Keratinocyte (primary cell): ENCODE data around the gene INPP5B. TPM values are rescaled to one million over a fixed set of nuclear protein-coding genes. Genes with fewer than 3 reads are reported as not detected.

ENCODE experiments used
- DNase-seq: peaks from one replicate; pipeline ENCODE4 v3.0.0-alpha.2; 2011; ENCODE audit warnings: low read depth, missing footprints, low spot score
- FAIRE-seq: peaks from 2 replicates; lab custom pipeline; 2011; peaks lifted over from hg19 to GRCh38; lab: Jason Lieb, UNC
- H2AFZ ChIP-seq: 2 replicates; pipeline ENCODE4 v1.6.0; 2012; ENCODE audit warnings: low read length, control low read depth, inconsistent platforms; ENCODE audit not compliant: control insufficient read depth
- H3K27ac ChIP-seq: 2 replicates; pipeline ENCODE4 v1.5.1; 2011; ENCODE audit warnings: low read length; ENCODE audit not compliant: control insufficient read depth, insufficient read depth
- H3K27me3 ChIP-seq: 3 replicates; pipeline ENCODE4 v1.6.0; 2011; ENCODE audit warnings: low read length; ENCODE audit not compliant: control insufficient read depth, insufficient read depth; ENCODE audit errors: extremely low read depth
- H3K36me3 ChIP-seq, 2 experiments: 2 replicates in 1 of 2; 3 replicates in 1 of 2; pipeline ENCODE4 v1.5.1; 2011; ENCODE audit warnings: low read length in 2 of 2, mild to moderate bottlenecking in 1 of 2; ENCODE audit not compliant: control insufficient read depth in 2 of 2, insufficient read depth in 2 of 2; ENCODE audit errors: extremely low read depth in 1 of 2
- H3K4me1 ChIP-seq: 3 replicates; pipeline ENCODE4 v1.5.1; 2011; ENCODE audit warnings: low read length; ENCODE audit not compliant: control insufficient read depth, insufficient read depth; ENCODE audit errors: extremely low read depth
- H3K4me2 ChIP-seq: 3 replicates; pipeline ENCODE4 v1.6.0; 2011; ENCODE audit warnings: low read depth, low read length; ENCODE audit not compliant: control insufficient read depth, insufficient read depth; ENCODE audit errors: extremely low read depth
- H3K4me3 ChIP-seq, 3 experiments: fragments of 200-600 bp in 1 of 3; sonication (generic) in 1 of 3; 2 replicates in 2 of 3; 3 replicates in 1 of 3; pipeline ENCODE4 v1.5.1; 2011 to 2016; ENCODE audit warnings: low read length in 3 of 3, mild to moderate bottlenecking in 3 of 3, control low read depth in 2 of 3, inconsistent platforms in 1 of 3, low read depth in 1 of 3, mixed read lengths in 1 of 3, mixed run types in 1 of 3, moderate library complexity in 1 of 3; ENCODE audit not compliant: control insufficient read depth in 2 of 3, insufficient read depth in 2 of 3; ENCODE audit errors: extremely low read depth in 1 of 3
- H3K79me2 ChIP-seq: 2 replicates; pipeline ENCODE4 v1.6.0; 2012; ENCODE audit warnings: low read length; ENCODE audit not compliant: control insufficient read depth, insufficient read depth
- H3K9ac ChIP-seq: 3 replicates; pipeline ENCODE4 v1.6.0; 2011; ENCODE audit warnings: low read length; ENCODE audit not compliant: control insufficient read depth, insufficient read depth; ENCODE audit errors: extremely low read depth
- H3K9me1 ChIP-seq: 3 replicates; pipeline ENCODE4 v1.6.0; 2011; ENCODE audit warnings: low read length; ENCODE audit not compliant: control insufficient read depth, insufficient read depth; ENCODE audit errors: extremely low read depth
- H3K9me3 ChIP-seq: 2 replicates; pipeline ENCODE4 v1.5.1; 2012; ENCODE audit warnings: low read depth, low read length; ENCODE audit not compliant: control insufficient read depth
- H4K20me1 ChIP-seq: 3 replicates; pipeline ENCODE4 v1.6.0; 2011; ENCODE audit warnings: low read length; ENCODE audit not compliant: control insufficient read depth, insufficient read depth; ENCODE audit errors: extremely low read depth
- EZH2 ChIP-seq: IDR thresholded peaks from one replicate; pipeline ENCODE4 v1.6.1; 2012; ENCODE audit warnings: inconsistent platforms, mild to moderate bottlenecking, low read length, moderate library complexity
- dilution Hi-C: fragments of 300-500 bp; cut with MboI; formaldehyde crosslinking; loops from one replicate; pipeline ENCODE4 v1.7.0; 2020; ENCODE audit warnings: low sequenced_read_pairs; ENCODE audit not compliant: extremely low pct_ligation_motif_present
- polyA plus RNA-seq, 5 experiments: library from polyadenylated mRNA; depleted of rRNA in 3 of 5; stranded (reverse) in 3 of 5; stranded (forward) in 1 of 5; unstranded in 1 of 5; fragments of >200 nt; gene quantifications; 1 replicate in 1 of 5; 2 replicates in 3 of 5; 3 replicates in 1 of 5; pipeline versions ENCODE4 v1.2.1 to v1.2.3, GENCODE V29; 2011 to 2012; ENCODE audit warnings: missing spikeins in 2 of 5, low read depth in 1 of 5, low replicate concordance in 1 of 5
- TF ChIP-seq, protein P1 (sequence below), 3 experiments: IDR thresholded peaks in 1 of 3; conservative IDR thresholded peaks in 1 of 3; optimal IDR thresholded peaks in 1 of 3; 2 replicates in 2 of 3; 3 replicates in 1 of 3; pipeline versions ENCODE3 to v1.5.1; 2011; ENCODE audit warnings: low read length in 3 of 3, mild to moderate bottlenecking in 3 of 3, moderate library complexity in 2 of 3, control low read depth in 1 of 3, inconsistent platforms in 1 of 3; ENCODE audit not compliant: insufficient read depth in 2 of 3; ENCODE audit errors: extremely low read depth in 1 of 3

The INPP5B gene
- polyA plus RNA-seq, 1 donor (not counting 4 experiments of a cell fraction or from before 2014, with no cell fraction given): 6.4 TPM

- Histone ChIP-seq H3K36me3 (peaks cover 7 to 15% of the 10 kb centered on the region in 2 experiments), H2AFZ (peak overlapping the region; percentile 94), H3K4me1 (peaks cover 26% of the 10 kb centered on the region), H4K20me1 (no peaks in the 10 kb centered on the region), H3K9me3 (no peaks in the 10 kb centered on the region), H3K4me3 (peak overlapping the region; percentile 93 to 100 (median 100)), H3K27ac (peak overlapping the region; percentile 95), H3K79me2 (peaks cover 47% of the 10 kb centered on the region), H3K9me1 (no peaks in the 10 kb centered on the region), H3K4me2 (peak overlapping the region; percentile 91), H3K27me3 (no peaks in the 10 kb centered on the region), H3K9ac (peak overlapping the region; percentile 99)
- no peak for FAIRE-seq
- dilution Hi-C loops: no loop called here
- TF ChIP-seq, protein P1, sequence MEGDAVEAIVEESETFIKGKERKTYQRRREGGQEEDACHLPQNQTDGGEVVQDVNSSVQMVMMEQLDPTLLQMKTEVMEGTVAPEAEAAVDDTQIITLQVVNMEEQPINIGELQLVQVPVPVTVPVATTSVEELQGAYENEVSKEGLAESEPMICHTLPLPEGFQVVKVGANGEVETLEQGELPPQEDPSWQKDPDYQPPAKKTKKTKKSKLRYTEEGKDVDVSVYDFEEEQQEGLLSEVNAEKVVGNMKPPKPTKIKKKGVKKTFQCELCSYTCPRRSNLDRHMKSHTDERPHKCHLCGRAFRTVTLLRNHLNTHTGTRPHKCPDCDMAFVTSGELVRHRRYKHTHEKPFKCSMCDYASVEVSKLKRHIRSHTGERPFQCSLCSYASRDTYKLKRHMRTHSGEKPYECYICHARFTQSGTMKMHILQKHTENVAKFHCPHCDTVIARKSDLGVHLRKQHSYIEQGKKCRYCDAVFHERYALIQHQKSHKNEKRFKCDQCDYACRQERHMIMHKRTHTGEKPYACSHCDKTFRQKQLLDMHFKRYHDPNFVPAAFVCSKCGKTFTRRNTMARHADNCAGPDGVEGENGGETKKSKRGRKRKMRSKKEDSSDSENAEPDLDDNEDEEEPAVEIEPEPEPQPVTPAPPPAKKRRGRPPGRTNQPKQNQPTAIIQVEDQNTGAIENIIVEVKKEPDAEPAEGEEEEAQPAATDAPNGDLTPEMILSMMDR (optimal IDR thresholded peaks at IDR 0.05 in 1 of 3, IDR thresholded peaks at IDR 0.05 in 1 of 3, conservative IDR thresholded peaks at IDR 0.05 in 1 of 3; ENCODE audit: extremely low read depth in 1 of 3, insufficient read depth in 2 of 3, low read length in 3 of 3): no peak
- no peak for TF ChIP-seq EZH2
- DNase-seq: no peak
Observed at GRCh38 chr1:37858931-37859506, 87.8 kb downstream of the INPP5B start.

DNA sequence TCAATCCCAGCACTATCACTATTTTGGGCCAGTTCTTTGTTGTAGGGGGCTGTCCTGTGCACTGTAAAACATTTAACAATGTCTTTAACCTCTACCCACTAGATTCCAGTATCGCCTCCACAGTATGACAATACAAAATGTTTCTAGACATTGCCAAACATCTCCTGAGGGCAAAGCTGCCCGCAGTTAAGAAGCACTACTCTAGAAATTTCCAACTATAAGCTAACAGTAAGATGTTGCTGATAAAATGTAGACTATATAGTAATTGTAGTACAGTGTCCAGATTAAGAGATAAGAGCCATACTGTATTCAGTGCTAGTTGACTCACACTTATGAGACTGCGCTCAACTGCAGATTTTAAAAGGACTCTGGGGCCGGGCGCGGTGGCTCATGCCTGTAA, 92.4 kb downstream of the INPP5B start:
- Histone ChIP-seq H3K27me3 (no peaks in the 10 kb centered on the region), H3K9me1 (no peaks in the 10 kb centered on the region), H3K36me3 (peaks cover 18 to 21% of the 10 kb centered on the region in 2 experiments), H3K79me2 (peaks cover 90% of the 10 kb centered on the region), H4K20me1 (peaks cover 5% of the 10 kb centered on the region), H3K4me2 (no peak overlapping the region), H2AFZ (no peak overlapping the region), H3K9me3 (no peaks in the 10 kb centered on the region), H3K9ac (no peak overlapping the region), H3K4me3 (no peak overlapping the region), H3K4me1 (peaks cover 13% of the 10 kb centered on the region), H3K27ac (no peak overlapping the region)
- FAIRE-seq (no peak), DNase-seq (no peak)
- dilution Hi-C loops: no loop called here
- TF ChIP-seq, protein P1 (optimal IDR thresholded peaks at IDR 0.05 in 1 of 3, IDR thresholded peaks at IDR 0.05 in 1 of 3, conservative IDR thresholded peaks at IDR 0.05 in 1 of 3; ENCODE audit: extremely low read depth in 1 of 3, insufficient read depth in 2 of 3, low read length in 3 of 3): no peak
- no peak for TF ChIP-seq EZH2
